Stimulated activated CD4-positive, alpha-beta T cell treated with anti-CD3 and anti-CD28 coated beads, Interleukin-2, amount 100 ng/mL, for 48 hours (primary cell): ENCODE results near the gene LRRC7.
"Not testable (repeated sequence)": the region's sequence is repeated elsewhere in the genome, so short reads cannot be mapped to it uniquely, and the experiment has no call there.

Source experiments
- DNase-seq, 2 donors: peaks; one replicate each; pipeline ENCODE4 v3.0.0-alpha.2; 2020

Gene LRRC7

GRCh38 chr1:69787151-69787550 lies 219.4 kb downstream of the LRRC7 start:
- no peak for DNase-seq

GRCh38 chr1:69791311-69791710 lies 223.6 kb downstream of the LRRC7 start:
- DNase-seq: no peak

- DNase-seq: no peak
These were observed 227.1 kb downstream of the LRRC7 start for GRCh38 chr1:69794831-69795230.

DNA sequence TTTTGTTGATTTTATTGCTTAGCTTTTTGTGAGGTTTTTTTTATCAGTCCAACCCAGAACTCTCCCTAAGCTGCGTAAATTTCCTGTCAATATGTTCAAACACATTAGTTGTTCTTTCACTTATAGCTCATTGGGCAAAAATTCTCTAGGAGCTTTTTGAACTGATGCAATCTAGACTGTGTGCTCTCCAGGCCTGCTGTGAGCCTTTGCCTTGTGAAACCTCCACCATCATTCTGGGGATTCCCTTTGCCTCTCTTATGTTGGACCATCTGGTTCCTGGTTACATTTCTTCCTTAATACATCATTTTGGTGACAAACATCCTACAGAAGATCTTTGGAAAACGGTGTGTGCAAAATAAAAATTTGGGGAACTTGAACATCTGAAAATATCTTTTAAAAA lies 247.2 kb downstream of the LRRC7 start:
- no peak for DNase-seq

DNA sequence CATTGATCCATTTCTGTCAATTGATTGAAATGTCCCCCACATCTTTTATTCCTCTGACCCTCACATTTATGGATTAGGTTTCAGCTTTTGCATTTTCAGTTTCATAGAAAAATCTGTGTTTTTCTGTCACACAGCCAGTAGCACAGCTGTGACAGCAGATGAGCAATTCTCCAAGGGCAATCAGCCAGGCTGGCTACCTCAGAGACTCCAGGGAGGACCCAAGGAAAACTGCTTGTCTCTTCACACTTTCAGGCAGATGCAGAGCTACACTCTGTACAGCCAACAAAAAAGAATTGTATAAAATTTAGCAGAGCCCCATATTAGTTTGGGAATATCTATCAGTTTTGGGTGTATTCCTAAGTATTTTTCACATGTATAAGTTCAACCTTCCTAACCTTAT lies 257.2 kb downstream of the LRRC7 start:
- no peak for DNase-seq

- DNase-seq: no peak
These were observed 260.0 kb downstream of the LRRC7 start for GRCh38 chr1:69827732-69828131.

DNA sequence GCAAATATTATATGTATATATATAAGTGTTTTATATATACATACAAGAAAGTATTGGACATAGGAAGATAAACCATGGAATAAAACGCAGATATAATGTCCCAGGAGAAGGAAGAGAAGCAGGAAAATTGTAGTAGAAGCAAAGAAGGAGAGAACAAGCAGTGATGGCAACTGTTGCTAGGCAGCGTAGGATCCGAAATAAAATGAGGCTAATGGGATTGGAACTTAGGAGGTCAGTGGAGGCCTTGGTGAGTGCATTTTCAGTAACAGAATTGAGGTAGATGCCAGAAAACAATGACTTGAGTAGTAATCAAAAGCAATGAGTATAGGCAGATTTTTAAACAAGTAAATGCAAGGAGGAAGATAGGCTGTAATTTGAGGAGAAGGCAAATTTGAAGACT lies 265.8 kb downstream of the LRRC7 start:
- DNase-seq: no peak

- DNase-seq: no peak
These were observed 266.6 kb downstream of the LRRC7 start for GRCh38 chr1:69834336-69834735.

GRCh38 chr1:69835955-69836354 lies 268.2 kb downstream of the LRRC7 start:
- DNase-seq: no peak

- no peak for DNase-seq
These were observed 269.4 kb downstream of the LRRC7 start for GRCh38 chr1:69836971-69837636.

- no peak for DNase-seq
These were observed 274.6 kb downstream of the LRRC7 start for GRCh38 chr1:69842326-69842725.

- no peak for DNase-seq
These were observed 277.9 kb downstream of the LRRC7 start for GRCh38 chr1:69845655-69846054.

DNA sequence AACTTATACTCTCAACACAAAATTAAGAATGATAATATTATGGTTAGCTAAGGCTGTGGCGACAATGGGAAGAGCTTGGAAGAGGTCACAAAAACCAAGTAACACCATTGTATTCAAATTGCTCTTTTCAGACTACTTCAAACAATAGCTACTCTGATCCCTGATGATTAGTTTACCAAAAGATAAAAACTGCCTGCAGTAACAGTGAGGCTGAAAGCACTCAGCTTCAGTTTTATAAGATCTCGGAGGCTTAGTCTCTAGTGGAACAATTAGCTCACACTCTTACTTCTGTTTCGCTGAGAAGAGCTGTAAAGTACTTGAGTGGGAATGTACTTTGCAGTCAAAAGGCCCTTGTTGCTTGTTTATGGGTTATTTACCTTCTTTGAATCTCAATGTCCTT lies 278.5 kb downstream of the LRRC7 start:
- DNase-seq: no peak

DNA sequence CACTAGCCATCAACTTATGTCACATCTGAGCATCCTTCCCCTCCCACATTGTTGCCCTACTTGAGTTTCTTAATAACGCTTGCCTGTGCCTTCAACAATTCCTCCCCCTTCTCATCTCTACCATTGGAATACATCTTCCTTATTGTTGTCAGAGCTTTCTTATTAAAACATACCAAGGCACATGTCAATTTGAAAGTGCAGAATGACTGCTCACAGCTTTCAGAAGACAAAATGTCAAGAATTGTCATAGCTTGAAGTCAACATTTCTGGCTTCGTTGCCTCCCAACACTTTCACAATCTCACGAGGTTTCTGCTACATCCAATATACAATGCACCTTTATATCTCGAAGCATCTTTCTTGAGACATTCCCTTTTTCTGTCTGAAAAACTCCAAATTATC lies 279.9 kb downstream of the LRRC7 start:
- DNase-seq: no peak

GRCh38 chr1:69852151-69852550 lies 284.4 kb downstream of the LRRC7 start:
- DNase-seq: no peak

GRCh38 chr1:69852706-69853105 lies 285.0 kb downstream of the LRRC7 start:
- DNase-seq: no peak

DNA sequence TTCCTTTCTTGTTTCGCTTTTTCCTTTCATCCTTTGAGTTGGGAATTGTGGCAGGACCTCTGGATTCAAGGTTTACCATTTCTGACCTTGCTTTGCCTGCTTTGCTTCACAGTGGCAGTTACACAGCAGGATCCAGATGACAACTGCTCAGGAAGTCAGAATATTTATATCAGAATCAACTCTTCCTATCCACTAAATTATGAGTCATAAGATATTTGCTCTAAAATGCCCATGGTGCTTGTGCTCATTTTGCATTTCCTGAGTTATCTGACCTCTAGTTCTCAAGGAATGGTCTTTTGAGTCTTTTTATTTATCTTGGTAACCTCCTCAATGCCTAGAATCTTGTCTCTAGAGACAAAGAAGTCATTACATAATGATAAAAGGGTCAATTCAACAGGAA lies 290.8 kb downstream of the LRRC7 start:
- DNase-seq: no peak

DNA sequence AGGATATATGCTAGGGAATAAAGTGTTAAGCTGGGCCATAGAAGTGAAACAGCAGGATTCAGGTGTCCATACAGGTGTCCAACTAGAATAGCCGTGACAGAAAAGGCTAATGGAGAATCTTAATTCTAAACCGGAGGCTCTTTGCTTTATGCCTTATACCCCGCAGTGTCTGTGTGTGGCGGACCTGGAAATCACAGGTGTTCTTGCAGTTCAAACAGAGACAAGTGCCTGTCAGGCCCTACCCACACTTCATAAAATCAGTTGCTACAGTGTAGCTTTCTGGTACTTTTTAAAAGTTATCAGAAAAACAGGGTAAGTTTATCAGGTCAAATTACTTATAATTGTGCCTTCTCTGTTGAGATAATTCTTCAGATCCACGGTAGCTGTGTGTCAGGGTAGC lies 293.9 kb downstream of the LRRC7 start:
- no peak for DNase-seq

DNA sequence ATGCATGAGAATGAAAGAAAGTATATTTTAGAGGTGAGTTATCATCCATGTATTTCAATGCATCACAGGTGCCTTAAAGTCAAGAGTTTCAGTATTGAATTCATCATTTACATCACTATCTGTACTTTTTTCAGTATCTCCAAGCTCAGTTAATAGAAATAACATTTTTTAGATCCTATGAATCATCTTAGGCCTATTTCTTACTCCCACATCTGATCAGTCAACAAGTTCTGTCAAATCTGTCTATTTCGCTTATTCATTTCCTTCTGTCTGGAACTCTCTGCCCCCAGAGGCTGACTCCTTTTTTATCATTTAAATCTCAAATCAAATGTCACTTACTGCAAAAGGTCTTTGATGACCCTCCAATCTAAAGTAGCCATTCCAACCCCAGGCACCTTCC lies 295.2 kb downstream of the LRRC7 start:
- DNase-seq: no peak

DNA sequence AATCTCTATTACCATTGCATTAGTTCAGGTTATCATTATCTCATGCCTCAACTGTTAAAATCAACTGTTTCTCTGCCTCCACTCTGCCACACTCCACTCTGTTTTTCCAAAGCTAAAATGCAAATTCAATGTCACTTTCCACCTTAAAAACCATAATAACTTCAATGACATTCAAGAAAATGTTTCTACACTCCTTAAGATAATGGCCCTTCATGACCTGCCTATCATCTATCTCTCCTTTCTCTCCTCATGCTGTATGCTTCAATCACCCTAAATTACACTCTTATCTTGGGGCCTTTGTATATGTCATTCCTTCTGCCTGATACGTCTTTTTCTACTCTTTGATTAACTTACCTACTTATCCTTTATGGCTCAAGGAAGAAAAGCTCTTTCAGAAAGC lies 296.0 kb downstream of the LRRC7 start:
- no peak for DNase-seq

GRCh38 chr1:69871412-69871811 lies 303.7 kb downstream of the LRRC7 start:
- no peak for DNase-seq

- no peak for DNase-seq
These were observed 310.6 kb downstream of the LRRC7 start for GRCh38 chr1:69878338-69878737.

GRCh38 chr1:69888016-69888415 lies 320.3 kb downstream of the LRRC7 start:
- not testable (repeated sequence) for DNase-seq

GRCh38 chr1:69888657-69889056 lies 320.9 kb downstream of the LRRC7 start:
- DNase-seq: no peak

DNA sequence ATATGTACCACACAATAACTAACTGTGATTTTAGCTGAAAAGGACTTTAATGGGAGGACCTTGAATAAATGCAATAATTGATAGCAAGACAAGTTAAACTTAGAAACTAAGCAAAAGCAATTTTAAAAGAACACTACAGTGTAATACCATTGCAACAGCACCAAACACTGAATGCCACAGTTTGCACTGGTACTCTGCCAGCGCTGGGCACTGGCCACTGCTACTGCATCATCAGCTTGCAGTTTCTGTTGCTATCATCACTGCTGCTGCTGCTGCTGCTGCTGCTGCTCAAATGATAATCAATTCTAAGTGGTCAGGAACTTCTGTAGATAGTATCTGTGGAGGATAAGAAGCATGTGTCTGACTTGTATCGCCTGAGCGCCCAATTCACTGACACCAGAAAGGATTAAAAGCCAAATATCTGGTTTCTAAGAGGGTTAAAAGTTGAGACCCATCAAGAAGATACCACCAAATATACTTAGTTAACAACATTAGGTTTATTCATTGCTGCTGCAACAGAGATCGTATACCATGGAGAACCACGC lies 330.8 kb downstream of the LRRC7 start:
- no peak for DNase-seq
